ENCODE data around the gene ABL1. TPM values are rescaled to one million over a fixed set of nuclear protein-coding genes. Genes with fewer than 3 reads are reported as not detected.
A peak's percentile ranks its signal among the peaks of the same experiment; 100 is the strongest.

The ABL1 gene
- total and polyA plus RNA-seq, 2 of the 13 experiments (the other 11 are each of a cell fraction or from before 2014, with no cell fraction given): 10.8 to 20.4 TPM

- TF ChIP-seq RERE (CRISPR knock-in tag; IDR thresholded peaks at IDR 0.05; ENCODE audit: low read depth) (no peak), ZNF629 (CRISPR knock-in tag; conservative IDR thresholded peaks at IDR 0.05) (peak; percentile 94), ZNF317 (CRISPR knock-in tag; IDR thresholded peaks at IDR 0.05) (no peak), ZSCAN31 (CRISPR knock-in tag; IDR thresholded peaks at IDR 0.05; ENCODE audit: low read depth) (no peak), ZMYM2 (CRISPR knock-in tag; IDR thresholded peaks at IDR 0.05) (no peak), NCOA2 (CRISPR knock-in tag; IDR thresholded peaks at IDR 0.05) (peak; percentile 3; the same call in 1 of the 2 replicates), ZNF143 (CRISPR knock-in tag; IDR thresholded peaks at IDR 0.05) (no peak), KDM1A (CRISPR knock-in tag; IDR thresholded peaks at IDR 0.05) (peak; percentile 93), ZBTB20 (CRISPR knock-in tag; IDR thresholded peaks at IDR 0.05; ENCODE audit: borderline replicate concordance, low read depth) (no peak), IKZF1 (IDR thresholded peaks at IDR 0.05) (no peak), SMYD3 (CRISPR knock-in tag; IDR thresholded peaks at IDR 0.05) (no peak), NCOA1 (CRISPR knock-in tag; IDR thresholded peaks at IDR 0.05) (no peak), MAFF (IDR thresholded peaks at IDR 0.05; ENCODE audit: low read depth, low read length) (no peak), ZC3H13 (CRISPR knock-in tag; IDR thresholded peaks at IDR 0.05) (no peak), ZFP36 (IDR thresholded peaks at IDR 0.05; ENCODE audit: borderline replicate concordance, low read depth, low read length, partially characterized antibody) (peak; percentile 40), PAXIP1 (CRISPR knock-in tag; conservative IDR thresholded peaks at IDR 0.05) (no peak), TRIM22 (IDR thresholded peaks at IDR 0.05) (no peak), ZBTB37 (CRISPR knock-in tag; IDR thresholded peaks at IDR 0.05) (no peak), ZNF619 (CRISPR knock-in tag; IDR thresholded peaks at IDR 0.05) (no peak)
These were observed 100.7 kb downstream of the ABL1 start (continued) for GRCh38 chr9:130935648-130936271.

All from HepG2 (cell line).